ENCODE results near the gene SORCS2. TPM values are rescaled to one million over a fixed set of nuclear protein-coding genes. Genes with fewer than 3 reads are reported as not detected.

SORCS2 gene
- total and polyA plus RNA-seq, 2 of the 4 experiments (the other 2 are of a cell fraction): 0.36 to 0.62 TPM

- no peak for TF ChIP-seq MAFK (IDR thresholded peaks at IDR 0.05; ENCODE audit: low read depth, low read length)
Measured at GRCh38 chr4:7332216-7333023, 140.1 kb downstream of the SORCS2 start (continued).

- dilution Hi-C loops (cut with HindIII; ENCODE audit: low sequenced_read_pairs, unreplicated experiment): no loop called here
- H4K20me1 ChIP-seq (ENCODE audit: insufficient read depth, low read length): no peaks in the 10 kb centered on the region
- no peaks in the 10 kb centered on the region for H3K9me3 ChIP-seq (ENCODE audit: control insufficient read depth, insufficient read depth, low read length)
- H3K4me2 ChIP-seq (ENCODE audit: low read depth, low read length): no peak overlapping the region
- DNase-seq (no peak), ATAC-seq (ENCODE audit: low read depth) (no peak)
- no peak overlapping the region for H4K5ac ChIP-seq (ENCODE audit: low read depth, low read length)
- no peak overlapping the region for H2BK15ac ChIP-seq (ENCODE audit: low read depth, low read length)
- no peak overlapping the region for H2AFZ ChIP-seq (replicated peaks; ENCODE audit: low read length, poor library complexity)
- intact Hi-C loops (cut with micrococcal nuclease): no loop called here
- ChIA-PET POLR2A (ENCODE audit: unreplicated experiment) (no interaction called here), CTCF (interaction anchor here (1.4 kb wide), 1 partner anchor 141 kb away, joined by 4 read pairs; no protein-coding TSS in a partner anchor)
- H2AK5ac ChIP-seq (ENCODE audit: low read depth, low read length): no peak overlapping the region
- no peaks in the 10 kb centered on the region for H3K9me1 ChIP-seq (ENCODE audit: insufficient read depth, low read length)
- H2BK20ac ChIP-seq (ENCODE audit: low read depth, low read length): no peak overlapping the region
- H2BK5ac ChIP-seq (ENCODE audit: low read depth, low read length, poor library complexity, severe bottlenecking): no peak overlapping the region
- H3K36me3 ChIP-seq (ENCODE audit: control insufficient read depth, insufficient read depth, low read length): no peaks in the 10 kb centered on the region
- TF ChIP-seq RFX5 (IDR thresholded peaks at IDR 0.05; ENCODE audit: low read depth, low read length) (no peak), MXI1 (IDR thresholded peaks at IDR 0.05; ENCODE audit: borderline replicate concordance, low read depth, low read length) (no peak), BHLHE40 (IDR thresholded peaks at IDR 0.05; ENCODE audit: low read depth, low read length) (no peak), CTCF (conservative IDR thresholded peaks at IDR 0.05; ENCODE audit: low read depth, low read length) (no peak), SMC3 (IDR thresholded peaks at IDR 0.05; ENCODE audit: low read depth, low read length) (no peak), RCOR1 (IDR thresholded peaks at IDR 0.05; ENCODE audit: insufficient replicate concordance, low read length) (no peak), RAD21 (IDR thresholded peaks at IDR 0.05; ENCODE audit: low read length) (no peak), POLR2A (IDR thresholded peaks at IDR 0.05; ENCODE audit: low read depth, low read length) (no peak)
- TF ChIP-seq, protein P1, sequence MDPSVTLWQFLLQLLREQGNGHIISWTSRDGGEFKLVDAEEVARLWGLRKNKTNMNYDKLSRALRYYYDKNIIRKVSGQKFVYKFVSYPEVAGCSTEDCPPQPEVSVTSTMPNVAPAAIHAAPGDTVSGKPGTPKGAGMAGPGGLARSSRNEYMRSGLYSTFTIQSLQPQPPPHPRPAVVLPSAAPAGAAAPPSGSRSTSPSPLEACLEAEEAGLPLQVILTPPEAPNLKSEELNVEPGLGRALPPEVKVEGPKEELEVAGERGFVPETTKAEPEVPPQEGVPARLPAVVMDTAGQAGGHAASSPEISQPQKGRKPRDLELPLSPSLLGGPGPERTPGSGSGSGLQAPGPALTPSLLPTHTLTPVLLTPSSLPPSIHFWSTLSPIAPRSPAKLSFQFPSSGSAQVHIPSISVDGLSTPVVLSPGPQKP (IDR thresholded peaks at IDR 0.05; ENCODE audit: borderline replicate concordance, low read depth, low read length): no peak
- no peak overlapping the region for H2AK9ac ChIP-seq (replicated peaks; ENCODE audit: low read depth, low read length, poor library complexity)
- no peak overlapping the region for H3K56ac ChIP-seq (ENCODE audit: extremely low read depth, insufficient read depth, low read length)
- no TSS peak for BruUV-seq (replicated peaks)
- no peak overlapping the region for H2BK120ac ChIP-seq (ENCODE audit: low read depth, low read length)
- H3K79me1 ChIP-seq (ENCODE audit: low read depth in 1 of 2, low read length in 2 of 2): no peaks in the 10 kb centered on the region
- no peaks in the 10 kb centered on the region; the same call in none of the 2 replicates for H3K27me3 ChIP-seq (ENCODE audit: control insufficient read depth, insufficient read depth, low read length)
- no peak overlapping the region for H4K91ac ChIP-seq (ENCODE audit: insufficient read depth, low read depth, low read length)
- no peak overlapping the region for H3K23ac ChIP-seq (ENCODE audit: low read depth, low read length)
- no peak overlapping the region for H3K4me3 ChIP-seq (ENCODE audit: insufficient read depth, low read depth, low read length)
- no peak overlapping the region for H3K27ac ChIP-seq (ENCODE audit: insufficient read depth, low read length)
- no peak overlapping the region for H3K9ac ChIP-seq (ENCODE audit: low read depth, low read length)
- H4K8ac ChIP-seq (ENCODE audit: low read depth in 2 of 2, low read length in 2 of 2): no peak overlapping the region
- no peak overlapping the region for H3K4ac ChIP-seq (ENCODE audit: low read depth, low read length)
- H3K14ac ChIP-seq (replicated peaks; ENCODE audit: low read depth, low read length): no peak overlapping the region
- peaks cover 6% of the 10 kb centered on the region for H3K4me1 ChIP-seq (ENCODE audit: control insufficient read depth, insufficient read depth, low read length)
- no peak overlapping the region for H3K18ac ChIP-seq (ENCODE audit: low read depth, low read length)
- in situ Hi-C loops (cut with MboI; ENCODE audit: low sequenced_read_pairs): no loop called here
- WGBS, 2 experiments (ENCODE audit: extremely low coverage in 2 of 2, insufficient read length in 1 of 2): 69% methylated on average over 5 of the region's 16 CpGs; no CpG with 5 or more reads in 1 of the 2 experiments
Measured at GRCh38 chr4:7333024-7333780, 140.9 kb downstream of the SORCS2 start.
